ENCODE results near the gene POLR1A. TPM values are rescaled to one million over a fixed set of nuclear protein-coding genes. Genes with fewer than 3 reads are reported as not detected.
A peak's percentile ranks its signal among the peaks of the same experiment; 100 is the strongest.

POLR1A gene
- total and polyA plus RNA-seq, 8 donors, result 1.4 to 36.2 (median 5.5) TPM

DNA sequence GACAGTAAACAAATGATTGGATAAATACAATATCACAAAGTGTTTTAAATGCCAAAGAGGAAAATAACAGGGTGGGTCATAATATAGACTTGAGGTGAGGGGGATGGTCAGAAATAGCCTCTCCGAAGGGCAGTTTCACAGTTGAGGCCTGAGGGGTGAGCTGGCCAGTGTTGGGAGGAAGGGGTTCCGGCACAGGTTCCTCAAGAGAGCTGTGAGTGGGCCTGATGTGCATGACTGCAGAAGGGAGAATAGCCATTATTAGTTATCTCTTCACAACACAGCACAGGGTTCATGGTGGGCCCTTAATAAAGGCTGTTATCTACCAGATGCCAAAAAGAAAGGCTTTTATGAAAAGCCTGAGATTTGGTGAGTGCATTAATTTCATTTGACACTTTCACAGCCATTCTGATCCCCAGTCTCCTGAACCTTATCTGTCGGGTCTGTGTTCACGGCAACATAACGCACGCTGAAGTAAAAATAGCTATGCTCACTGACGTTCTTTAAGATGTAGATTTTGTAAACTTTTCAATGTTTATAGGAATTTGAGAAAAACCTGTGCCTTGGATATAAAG is 39.6 kb downstream of the POLR1A start:
- peaks cover 0 to 28% (median 8%) of the 10 kb centered on the region in 4 donors for H3K4me1 ChIP-seq
- H3K27ac ChIP-seq, result peak overlapping the region in 3 of 5 donors; percentile 14 to 55 (median 35)
- H3K27me3 ChIP-seq, result no peaks in the 10 kb centered on the region
- H3K9me3 ChIP-seq, result peaks cover 0 to 6% (median 0%) of the 10 kb centered on the region in 4 donors
- H3K4me3 ChIP-seq, result no peak overlapping the region
- TF ChIP-seq EP300 (IDR thresholded peaks at IDR 0.05) (no peak), POLR2AphosphoS5 (IDR thresholded peaks at IDR 0.05) (no peak)
- TF ChIP-seq, protein P1, sequence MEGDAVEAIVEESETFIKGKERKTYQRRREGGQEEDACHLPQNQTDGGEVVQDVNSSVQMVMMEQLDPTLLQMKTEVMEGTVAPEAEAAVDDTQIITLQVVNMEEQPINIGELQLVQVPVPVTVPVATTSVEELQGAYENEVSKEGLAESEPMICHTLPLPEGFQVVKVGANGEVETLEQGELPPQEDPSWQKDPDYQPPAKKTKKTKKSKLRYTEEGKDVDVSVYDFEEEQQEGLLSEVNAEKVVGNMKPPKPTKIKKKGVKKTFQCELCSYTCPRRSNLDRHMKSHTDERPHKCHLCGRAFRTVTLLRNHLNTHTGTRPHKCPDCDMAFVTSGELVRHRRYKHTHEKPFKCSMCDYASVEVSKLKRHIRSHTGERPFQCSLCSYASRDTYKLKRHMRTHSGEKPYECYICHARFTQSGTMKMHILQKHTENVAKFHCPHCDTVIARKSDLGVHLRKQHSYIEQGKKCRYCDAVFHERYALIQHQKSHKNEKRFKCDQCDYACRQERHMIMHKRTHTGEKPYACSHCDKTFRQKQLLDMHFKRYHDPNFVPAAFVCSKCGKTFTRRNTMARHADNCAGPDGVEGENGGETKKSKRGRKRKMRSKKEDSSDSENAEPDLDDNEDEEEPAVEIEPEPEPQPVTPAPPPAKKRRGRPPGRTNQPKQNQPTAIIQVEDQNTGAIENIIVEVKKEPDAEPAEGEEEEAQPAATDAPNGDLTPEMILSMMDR (IDR thresholded peaks at IDR 0.05), result no peak
- intact Hi-C loops (cut with DNase I; ENCODE audit: low total_unique reads), result no loop called here
- peaks cover 24 to 81% (median 75%) of the 10 kb centered on the region in 4 donors for H3K36me3 ChIP-seq
- no peak for DNase-seq
- 75 to 90% (median 87%) methylated on average over 7 of the region's 7 CpGs for WGBS, 5 donors

DNA sequence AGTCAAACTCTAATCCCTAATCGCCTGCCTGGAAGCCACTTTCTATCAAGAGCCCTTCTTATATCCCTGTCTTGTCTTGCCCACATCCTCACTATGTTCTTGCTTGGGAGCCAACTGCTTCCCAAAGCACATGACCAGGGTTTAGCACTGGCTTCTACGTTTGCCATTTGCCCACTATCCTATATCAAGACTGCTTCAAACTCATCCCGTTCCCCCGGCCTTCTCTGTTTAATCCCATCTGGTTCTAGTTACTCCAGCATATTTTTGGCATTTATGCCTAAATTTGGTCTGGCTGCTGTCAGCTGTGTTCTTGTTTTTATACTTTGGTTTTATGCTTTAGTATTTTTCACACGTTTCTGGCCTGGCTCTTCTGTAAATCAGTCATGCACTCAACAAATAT is 40.2 kb downstream of the POLR1A start:
- Histone ChIP-seq H3K4me3 (no peak overlapping the region), H3K27me3 (no peaks in the 10 kb centered on the region), H3K36me3 (peaks cover 24 to 81% (median 78%) of the 10 kb centered on the region in 4 donors), H3K9me3 (peaks cover 0 to 6% (median 0%) of the 10 kb centered on the region in 4 donors), H3K27ac (peak overlapping the region in 2 of 5 donors; percentile 35 to 55), H3K4me1 (peaks cover 0 to 28% (median 8%) of the 10 kb centered on the region in 4 donors)
- 55 to 68% (median 61%) methylated on average over 5 of the region's 5 CpGs for WGBS, 5 donors
- no peak for DNase-seq
- intact Hi-C loops (cut with DNase I; ENCODE audit: low total_unique reads), result no loop called here
- TF ChIP-seq EP300 (IDR thresholded peaks at IDR 0.05) (no peak), POLR2AphosphoS5 (IDR thresholded peaks at IDR 0.05) (no peak), POLR2A (IDR thresholded peaks at IDR 0.05) (no peak)
- TF ChIP-seq, protein P1 (IDR thresholded peaks at IDR 0.05), result no peak

DNA sequence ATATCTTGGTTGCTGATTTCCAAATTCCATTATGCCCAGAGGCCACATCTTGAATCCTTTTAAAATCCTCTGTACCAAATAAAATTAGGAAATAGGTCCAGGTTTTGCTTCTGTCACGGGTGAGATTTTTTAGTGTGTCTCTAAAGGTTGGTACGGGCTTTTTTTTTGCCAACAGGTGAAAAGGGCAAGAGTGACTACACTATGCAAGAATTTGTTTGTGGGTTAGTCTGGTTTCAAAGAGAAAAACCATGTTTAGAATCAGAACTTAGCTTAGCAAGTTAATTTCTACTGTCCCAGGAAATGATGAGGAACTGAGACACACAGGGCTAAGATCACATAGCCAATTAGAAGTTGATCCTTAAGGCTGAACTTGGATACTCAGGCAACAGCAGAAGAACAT is 41.7 kb downstream of the POLR1A start:
- peaks cover 0 to 6% (median 0%) of the 10 kb centered on the region in 4 donors for H3K9me3 ChIP-seq
- TF ChIP-seq, protein P1 (IDR thresholded peaks at IDR 0.05), result no peak
- TF ChIP-seq POLR2A (IDR thresholded peaks at IDR 0.05), result no peak
- TF ChIP-seq EP300 (IDR thresholded peaks at IDR 0.05), result no peak
- TF ChIP-seq POLR2AphosphoS5 (IDR thresholded peaks at IDR 0.05), result no peak
- H3K4me1 ChIP-seq, result peaks cover 0 to 27% (median 8%) of the 10 kb centered on the region in 4 donors
- H3K27ac ChIP-seq, result no peak overlapping the region
- WGBS, 5 donors, result 86 to 96% (median 86%) methylated on average over 2 of the region's 2 CpGs
- no peak overlapping the region for H3K4me3 ChIP-seq
- no peaks in the 10 kb centered on the region for H3K27me3 ChIP-seq
- intact Hi-C loops (cut with DNase I; ENCODE audit: low total_unique reads), result no loop called here
- DNase-seq, result no peak
- peaks cover 11 to 79% (median 71%) of the 10 kb centered on the region in 4 donors for H3K36me3 ChIP-seq

DNA sequence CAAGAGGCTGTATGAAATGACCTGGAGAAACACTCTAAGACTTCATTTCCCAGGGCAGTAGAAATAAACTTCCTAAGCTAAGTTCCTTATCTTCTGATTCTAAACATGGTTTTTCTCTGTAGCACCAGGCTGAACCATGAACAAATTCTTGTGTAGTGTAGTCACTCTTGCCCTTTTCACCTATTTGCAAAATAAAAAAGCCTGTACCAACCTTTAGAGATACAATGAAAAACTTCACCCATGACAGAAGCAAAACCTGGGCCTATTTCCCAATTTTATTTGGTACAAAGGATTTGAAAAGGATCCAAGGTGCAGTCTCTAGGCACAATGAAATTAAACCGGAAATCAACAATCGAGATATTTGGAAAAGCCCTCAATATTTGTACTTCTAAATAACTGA is 43.6 kb downstream of the POLR1A start:
- peak in 1 of 2 donors; percentile 44 for DNase-seq
- Histone ChIP-seq H3K9me3 (peaks cover 0 to 6% (median 0%) of the 10 kb centered on the region in 4 donors), H3K36me3 (peaks cover 5 to 66% (median 56%) of the 10 kb centered on the region in 4 donors), H3K4me3 (no peak overlapping the region), H3K4me1 (peaks cover 0 to 15% (median 8%) of the 10 kb centered on the region in 4 donors), H3K27me3 (no peaks in the 10 kb centered on the region), H3K27ac (peak overlapping the region in 3 of 5 donors; percentile 8 to 40 (median 8))
- 36 to 59% (median 47%) methylated on average over 2 of the region's 2 CpGs for WGBS, 5 donors
- intact Hi-C loops (cut with DNase I; ENCODE audit: low total_unique reads), result no loop called here
- no peak for TF ChIP-seq POLR2A (IDR thresholded peaks at IDR 0.05)
- no peak for TF ChIP-seq POLR2AphosphoS5 (IDR thresholded peaks at IDR 0.05)
- TF ChIP-seq, protein P1 (IDR thresholded peaks at IDR 0.05), result no peak
- no peak for TF ChIP-seq EP300 (IDR thresholded peaks at IDR 0.05)
